A549 (cell line): Measurements from ENCODE around the gene XCR1.

Source experiments
- CBX2 ChIP-seq: fragments of 200-600 bp; sonication (generic); IDR thresholded peaks from 2 replicates; pipeline ENCODE4 v1.6.1; 2016; ENCODE audit warnings: low read depth, mild to moderate bottlenecking, borderline replicate concordance
- CEBPB ChIP-seq, 2 experiments: fragments of >200 bp in 1 of 2; sonication (Bioruptor Twin) in 1 of 2; formaldehyde crosslinking in 1 of 2; IDR thresholded peaks; 2 replicates each; pipeline ENCODE4 v1.6.1; 2012 to 2016
- CTCF ChIP-seq: fragments of >200 bp; sonication (Bioruptor Twin); formaldehyde crosslinking; IDR thresholded peaks from 3 replicates; pipeline ENCODE4 v1.5.1; 2016
- MAFK ChIP-seq: fragments of 450-650 bp; IDR thresholded peaks from 2 replicates; pipeline ENCODE4 v1.6.1; 2014; ENCODE audit not compliant: partially characterized antibody
- MAX ChIP-seq: IDR thresholded peaks from 2 replicates; pipeline ENCODE4 v1.6.1; 2012
- RNF2 ChIP-seq: fragments of 200-600 bp; sonication (generic); IDR thresholded peaks from 2 replicates; pipeline ENCODE4 v1.6.1; 2016; ENCODE audit warnings: low read depth, mild to moderate bottlenecking, antibody characterized with exemption, moderate library complexity, borderline replicate concordance

- TF ChIP-seq CTCF (no peak), MAFK (no peak), CBX2 (no peak), CEBPB (IDR thresholded peaks at IDR 0.05) (no peak), MAX (no peak), RNF2 (no peak)
Observed at GRCh38 chr3:45983770-45984169, 43.5 kb downstream of the XCR1 start.
